HAP-1 (cell line): ENCODE data around the gene SEC24A.
"Not testable (repeated sequence)": the region's sequence is repeated elsewhere in the genome, so short reads cannot be mapped to it uniquely, and the experiment has no call there.

Experiments used
- DNase-seq, 2 experiments: peaks; one replicate each; pipeline ENCODE4 v3.0.0-alpha.2; 2016 to 2020; ENCODE audit warnings: low spot score in 2 of 2
- H3K27me3 ChIP-seq: fragments of 250-450 bp; sonication (Bioruptor Pico); 2 replicates; pipeline ENCODE4 v1.5.1; 2020; ENCODE audit warnings: low read depth, mild to moderate bottlenecking, moderate library complexity
- H3K36me3 ChIP-seq: fragments of 250-450 bp; sonication (Bioruptor Pico); replicated peaks from 2 replicates; pipeline ENCODE4 v1.5.1; 2020; ENCODE audit warnings: mild to moderate bottlenecking
- H3K4me1 ChIP-seq: fragments of 250-450 bp; sonication (Bioruptor Pico); 2 replicates; pipeline ENCODE4 v1.5.1; 2020; ENCODE audit warnings: mild to moderate bottlenecking
- H3K4me3 ChIP-seq: fragments of 250-450 bp; sonication (Bioruptor Pico); 2 replicates; pipeline ENCODE4 v1.5.1; 2020; ENCODE audit warnings: mild to moderate bottlenecking, moderate library complexity
- H3K9me3 ChIP-seq: fragments of 250-450 bp; sonication (Bioruptor Pico); 2 replicates; pipeline ENCODE4 v1.5.1; 2020; ENCODE audit warnings: mild to moderate bottlenecking, moderate library complexity
- in situ Hi-C: fragments of 300-500 bp; cut with MboI; formaldehyde crosslinking; loops from 3 replicates; pipeline ENCODE4 v1.14.3; 2020; ENCODE audit warnings: low sequenced_read_pairs, inconsistent platforms, mixed read lengths

Gene SEC24A

DNA sequence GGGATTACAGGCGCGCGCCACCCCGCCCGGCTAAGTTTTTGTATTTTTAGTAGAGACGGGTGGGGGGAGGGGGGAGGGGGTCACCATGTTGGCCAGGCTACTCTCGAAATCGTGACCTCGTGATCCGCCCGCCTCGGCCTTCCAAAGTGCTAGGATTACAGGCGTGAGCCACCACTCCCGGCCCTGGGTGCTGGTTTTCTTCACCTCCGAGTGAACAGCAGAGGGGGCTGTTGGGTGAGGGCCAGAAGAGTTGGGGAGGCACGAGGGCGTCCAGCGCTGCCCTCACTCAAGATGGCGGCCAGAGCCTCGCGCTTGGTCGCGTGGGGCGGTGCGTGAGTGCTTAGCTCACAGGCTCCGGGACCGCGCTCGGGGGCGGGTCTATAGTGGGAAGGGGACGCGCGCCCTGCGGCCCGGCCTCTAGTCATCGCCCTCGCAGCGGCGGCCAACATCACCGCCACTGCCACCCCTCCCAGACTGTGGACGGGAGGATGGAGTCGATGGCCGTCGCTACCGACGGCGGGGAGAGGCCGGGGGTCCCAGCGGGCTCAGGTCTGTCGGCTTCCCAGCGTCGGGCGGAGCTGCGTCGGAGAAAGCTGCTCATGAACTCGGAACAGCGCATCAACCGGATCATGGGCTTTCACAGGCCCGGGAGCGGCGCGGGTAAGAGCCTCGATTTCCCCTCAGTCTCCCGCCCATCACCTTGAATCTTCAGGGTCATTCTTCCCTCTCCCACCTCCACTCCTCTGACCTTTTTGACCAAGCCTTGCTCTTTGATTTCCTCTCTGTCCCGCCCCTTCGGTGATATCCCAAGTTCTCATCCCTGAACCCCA lies 89.8 kb downstream of the SEC24A start, which contains the start of gene CAMLG:
TSS of gene CAMLG (plus strand) at position 416 of the 830 bp plus-strand sequence. CDS start at position 489, 73 bp downstream.
- H3K9me3 ChIP-seq, result no peaks in the 10 kb centered on the region
- peaks cover 10% of the 10 kb centered on the region for H3K4me1 ChIP-seq
- peak; percentile 91 to 98 for DNase-seq
- in situ Hi-C loops, result no loop called here
- H3K27me3 ChIP-seq, result no peaks in the 10 kb centered on the region
- H3K36me3 ChIP-seq, result peaks cover 13% of the 10 kb centered on the region
- peak within 1 kb of the TSS; percentile 74 for H3K4me3 ChIP-seq

DNA sequence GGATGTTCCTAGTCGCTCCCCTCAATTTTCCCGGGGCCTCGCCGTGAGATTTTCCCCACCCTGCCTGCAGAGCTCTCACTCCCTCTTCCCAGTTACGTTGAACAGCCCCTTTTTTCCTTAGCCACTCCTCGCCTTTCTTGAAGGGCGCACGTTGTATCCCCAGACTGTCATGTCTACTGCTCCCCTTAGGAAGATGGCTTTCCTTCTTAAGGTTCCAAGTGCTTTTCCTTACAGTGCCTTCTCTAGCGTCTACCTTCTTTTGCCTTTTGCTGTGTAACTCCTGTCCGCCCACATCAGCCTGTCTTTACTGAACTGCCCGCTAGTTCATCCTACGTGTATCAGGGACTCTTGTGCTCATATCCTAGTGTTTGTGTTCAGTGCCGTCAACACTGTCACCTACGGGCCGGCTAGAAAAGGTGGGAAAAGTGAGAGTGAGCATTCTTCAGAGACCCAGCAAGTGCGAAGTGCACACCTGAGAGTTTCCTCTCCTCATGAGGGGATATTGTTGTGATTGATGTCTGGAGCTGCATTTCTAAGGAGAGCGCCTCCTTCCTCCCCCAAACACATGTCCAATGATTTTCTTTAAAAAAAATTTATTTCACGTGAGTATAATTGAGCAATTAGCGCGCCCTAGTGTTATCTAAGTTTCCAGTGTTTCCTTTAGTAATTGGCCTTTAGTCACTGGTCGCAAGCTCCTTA lies 90.5 kb downstream of the SEC24A start:
- Histone ChIP-seq H3K4me3 (peak overlapping the region; percentile 74), H3K4me1 (peaks cover 10% of the 10 kb centered on the region), H3K27me3 (no peaks in the 10 kb centered on the region), H3K36me3 (peaks cover 13% of the 10 kb centered on the region), H3K9me3 (no peaks in the 10 kb centered on the region)
- DNase-seq, result peak; percentile 47 to 49
- in situ Hi-C loops, result no loop called here

DNA sequence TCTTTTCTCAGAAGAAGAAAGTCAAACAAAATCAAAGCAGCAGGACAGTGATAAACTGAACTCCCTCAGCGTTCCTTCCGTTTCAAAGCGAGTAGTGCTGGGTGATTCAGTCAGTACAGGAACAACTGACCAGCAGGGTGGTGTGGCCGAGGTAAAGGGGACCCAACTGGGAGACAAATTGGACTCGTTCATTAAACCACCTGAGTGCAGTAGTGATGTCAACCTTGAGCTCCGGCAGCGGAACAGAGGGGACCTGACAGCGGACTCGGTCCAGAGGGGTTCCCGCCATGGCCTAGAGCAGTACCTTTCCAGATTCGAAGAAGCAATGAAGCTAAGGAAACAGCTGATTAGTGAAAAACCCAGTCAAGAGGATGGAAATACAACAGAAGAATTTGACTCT lies 92.5 kb downstream of the SEC24A start:
- no peak overlapping the region for H3K4me3 ChIP-seq
- peaks cover 17% of the 10 kb centered on the region for H3K36me3 ChIP-seq
- H3K9me3 ChIP-seq, result no peaks in the 10 kb centered on the region
- DNase-seq, result no peak
- no peaks in the 10 kb centered on the region for H3K27me3 ChIP-seq
- peaks cover 10% of the 10 kb centered on the region for H3K4me1 ChIP-seq
- in situ Hi-C loops, result no loop called here

GRCh38 chr5:134742134-134742533 lies 93.5 kb downstream of the SEC24A start:
- peaks cover 10% of the 10 kb centered on the region for H3K4me1 ChIP-seq
- DNase-seq, result no peak
- H3K27me3 ChIP-seq, result no peaks in the 10 kb centered on the region
- H3K36me3 ChIP-seq, result peaks cover 17% of the 10 kb centered on the region
- H3K9me3 ChIP-seq, result no peaks in the 10 kb centered on the region
- no peak overlapping the region for H3K4me3 ChIP-seq
- in situ Hi-C loops, result no loop called here

DNA sequence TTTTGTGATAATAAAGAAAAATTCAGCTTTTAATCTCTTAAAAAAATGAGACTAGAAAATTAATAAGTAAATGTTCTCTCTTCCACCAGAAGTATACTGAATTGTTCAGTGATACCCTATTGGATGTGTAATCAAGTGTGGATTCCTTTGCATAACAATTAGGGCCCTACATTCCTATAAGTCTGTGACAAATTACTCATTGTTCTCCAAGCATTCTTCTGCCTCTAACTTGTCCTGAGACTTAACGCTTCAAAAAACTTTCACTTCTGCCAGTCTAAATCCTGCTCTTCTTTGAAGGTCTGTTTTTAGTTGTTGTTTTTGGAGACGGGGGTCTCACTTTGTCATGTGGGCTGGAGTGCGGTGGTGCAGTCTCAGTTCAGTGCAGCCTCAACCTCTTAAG lies 100.8 kb downstream of the SEC24A start:
- no peaks in the 10 kb centered on the region for H3K9me3 ChIP-seq
- H3K27me3 ChIP-seq, result no peaks in the 10 kb centered on the region
- peaks cover 13% of the 10 kb centered on the region for H3K36me3 ChIP-seq
- no peak overlapping the region for H3K4me3 ChIP-seq
- in situ Hi-C loops, result no loop called here
- H3K4me1 ChIP-seq, result peaks cover 13% of the 10 kb centered on the region
- DNase-seq, result peak; percentile 24 to 78

DNA sequence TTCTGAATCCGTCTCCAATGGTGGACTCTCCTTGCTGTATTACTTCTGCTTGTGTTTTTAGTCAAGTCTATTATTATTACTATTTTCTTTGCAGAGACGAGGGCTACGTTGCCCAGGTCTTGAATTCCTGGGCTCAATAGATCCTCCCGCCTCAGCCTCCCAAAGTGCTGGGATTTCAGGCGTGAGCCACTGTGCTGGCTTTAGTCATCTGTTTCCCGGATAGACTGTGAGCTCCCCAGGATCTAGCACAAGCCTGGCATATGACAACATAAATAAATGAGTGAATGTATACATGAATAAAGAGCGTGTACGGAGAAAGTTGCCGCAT lies 109.6 kb downstream of the SEC24A start:
- H3K9me3 ChIP-seq, result no peaks in the 10 kb centered on the region
- in situ Hi-C loops, result no loop called here
- H3K4me3 ChIP-seq, result peak overlapping the region; percentile 85
- peaks cover 8% of the 10 kb centered on the region for H3K36me3 ChIP-seq
- H3K27me3 ChIP-seq, result no peaks in the 10 kb centered on the region
- H3K4me1 ChIP-seq, result peaks cover 27% of the 10 kb centered on the region
- DNase-seq, result no peak

DNA sequence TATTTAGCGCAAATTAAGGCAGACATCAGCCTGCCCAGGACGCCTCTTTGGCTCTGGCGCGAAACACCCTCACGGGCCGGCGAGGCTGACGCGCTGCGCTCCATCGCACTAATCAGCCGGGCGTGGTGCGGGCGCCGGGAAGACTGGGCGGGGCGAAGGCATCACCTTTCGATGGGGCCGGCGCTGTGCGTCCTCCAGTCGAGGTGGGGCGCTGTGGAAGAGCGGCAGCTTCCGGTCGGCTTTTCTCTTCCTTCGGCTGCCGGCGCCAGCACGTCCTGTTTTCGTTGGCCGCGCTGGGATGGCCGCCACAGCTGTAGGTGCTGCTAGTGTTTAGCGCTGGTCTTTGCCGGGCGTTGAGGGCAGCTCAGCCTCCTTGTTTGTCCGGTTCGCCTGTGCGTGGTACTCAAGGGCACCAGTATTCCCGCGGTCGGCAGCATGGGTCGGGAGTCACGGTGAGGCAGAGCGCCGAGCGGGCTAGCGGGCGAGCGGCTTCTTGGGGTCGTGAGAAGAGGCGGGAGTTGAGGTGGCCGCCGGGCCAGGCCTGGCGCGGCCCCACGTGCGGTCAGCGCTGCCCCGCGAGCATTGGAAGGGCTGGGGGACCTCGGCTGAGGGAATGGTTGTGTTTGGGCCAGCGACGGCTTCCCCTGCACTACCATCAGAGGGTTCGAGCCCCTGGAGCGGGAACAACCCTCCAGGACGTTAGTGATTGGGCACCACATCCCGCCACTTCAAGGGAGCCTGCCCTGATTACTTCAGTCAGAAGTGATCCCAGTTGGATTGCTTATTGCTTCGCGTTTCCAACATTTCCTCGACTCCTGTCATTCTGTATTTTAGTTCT lies 110.1 kb downstream of the SEC24A start, which contains the start of gene DDX46:
TSS of gene DDX46 (plus strand) at position 276 of the 838 bp plus-strand sequence. CDS start at position 436, 160 bp downstream.
- Histone ChIP-seq H3K27me3 (no peaks in the 10 kb centered on the region), H3K4me1 (peaks cover 27% of the 10 kb centered on the region), H3K36me3 (peaks cover 13% of the 10 kb centered on the region), H3K4me3 (peak within 1 kb of the TSS; percentile 85), H3K9me3 (no peaks in the 10 kb centered on the region)
- peak; percentile 92 to 98 for DNase-seq
- in situ Hi-C loops, result no loop called here

GRCh38 chr5:134767528-134768291 lies 119.1 kb downstream of the SEC24A start:
- H3K9me3 ChIP-seq, H3K4me3 ChIP-seq, H3K4me1 ChIP-seq, in situ Hi-C loops, H3K27me3 ChIP-seq, DNase-seq: not testable (repeated sequence)
- peaks cover 69% of the 10 kb centered on the region for H3K36me3 ChIP-seq

DNA sequence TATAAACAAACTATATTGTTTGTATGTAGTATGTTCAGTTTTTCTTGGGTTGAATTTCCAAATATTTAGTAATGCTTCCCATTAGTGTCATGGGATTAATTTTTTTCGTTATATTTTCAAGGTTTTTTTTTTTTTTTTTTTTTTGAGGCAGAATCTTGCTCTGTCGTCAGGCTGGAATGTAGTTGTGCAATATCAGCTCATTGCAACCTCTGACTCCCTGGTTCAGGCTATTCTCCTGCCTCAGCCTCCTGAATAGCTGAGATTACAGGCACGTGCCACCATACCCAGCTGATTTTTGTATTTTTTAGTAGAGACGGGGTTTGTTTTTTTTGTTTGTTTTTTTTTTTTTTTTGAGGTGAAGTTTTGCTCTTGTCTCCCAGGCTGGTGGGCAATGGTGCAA lies 120.6 kb downstream of the SEC24A start:
- Histone ChIP-seq H3K4me3 (no peak overlapping the region), H3K4me1 (no peaks in the 10 kb centered on the region), H3K27me3 (no peaks in the 10 kb centered on the region), H3K9me3 (no peaks in the 10 kb centered on the region), H3K36me3 (peaks cover 75% of the 10 kb centered on the region)
- in situ Hi-C loops, result no loop called here
- no peak for DNase-seq

DNA sequence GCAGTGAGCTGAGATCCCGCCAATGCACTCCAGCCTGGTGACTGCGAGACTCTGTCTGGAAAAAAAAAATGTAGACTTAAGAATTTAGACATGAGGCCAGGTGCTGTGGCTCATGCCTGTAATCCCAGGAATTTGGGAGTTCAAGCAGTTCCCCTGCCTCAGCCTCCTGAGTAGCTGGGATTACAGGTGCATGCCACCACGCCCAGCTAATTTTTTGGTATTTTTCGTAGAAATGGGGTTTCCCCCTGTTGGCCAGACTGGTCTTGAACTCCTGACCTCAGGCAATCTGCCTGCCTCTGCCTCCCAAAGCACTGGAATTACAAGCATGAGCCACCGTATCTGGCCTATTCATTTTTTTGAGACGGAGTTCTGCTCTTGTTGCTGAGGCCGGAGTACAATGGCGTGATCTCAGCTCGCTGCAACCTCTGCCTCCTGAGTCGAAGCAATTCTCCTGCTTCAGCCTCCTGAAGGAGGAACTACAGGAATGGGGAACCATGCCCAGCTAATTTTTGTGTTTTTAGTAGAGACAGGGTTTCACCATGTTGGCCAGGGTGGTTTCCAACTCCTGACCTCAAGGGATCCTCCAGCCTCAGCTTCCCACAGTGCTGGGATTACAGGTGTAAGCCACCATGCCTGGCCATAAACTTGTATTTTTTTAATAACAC lies 124.0 kb downstream of the SEC24A start:
- no peak overlapping the region for H3K4me3 ChIP-seq
- H3K36me3 ChIP-seq, result peaks cover 70% of the 10 kb centered on the region
- DNase-seq, result no peak
- no peaks in the 10 kb centered on the region for H3K9me3 ChIP-seq
- no peaks in the 10 kb centered on the region for H3K4me1 ChIP-seq
- no peaks in the 10 kb centered on the region for H3K27me3 ChIP-seq
- in situ Hi-C loops, result no loop called here

GRCh38 chr5:134777366-134777765 lies 128.8 kb downstream of the SEC24A start:
- H3K4me1 ChIP-seq, result no peaks in the 10 kb centered on the region
- DNase-seq, result no peak
- H3K36me3 ChIP-seq, result peaks cover 88% of the 10 kb centered on the region

More at GRCh38 chr5:134777366-134777765, 128.8 kb downstream of the SEC24A start:
- Histone ChIP-seq H3K27me3 (no peaks in the 10 kb centered on the region), H3K9me3 (no peaks in the 10 kb centered on the region), H3K4me3 (no peak overlapping the region)
- in situ Hi-C loops, result no loop called here
